ENCODE measurements around the gene ENOSF1.

The ENOSF1 gene

GRCh38 chr18:708096-708495, 4.3 kb downstream of the ENOSF1 start:
- no peak for DNase-seq (ENCODE audit: low read depth)
- TF ChIP-seq CTCF (IDR thresholded peaks at IDR 0.05; ENCODE audit: control insufficient read depth, insufficient read depth, low read depth, low read length, missing control alignments): no peak
- H3K4me3 ChIP-seq (ENCODE audit: control insufficient read depth, low read depth, low read length): no peak overlapping the region

GRCh38 chr18:706405-706804, 6.0 kb downstream of the ENOSF1 start:
- no peak for DNase-seq (ENCODE audit: low read depth)
- TF ChIP-seq CTCF (IDR thresholded peaks at IDR 0.05; ENCODE audit: control insufficient read depth, insufficient read depth, low read depth, low read length, missing control alignments): no peak
- no peak overlapping the region for H3K4me3 ChIP-seq (ENCODE audit: control insufficient read depth, low read depth, low read length)

DNA sequence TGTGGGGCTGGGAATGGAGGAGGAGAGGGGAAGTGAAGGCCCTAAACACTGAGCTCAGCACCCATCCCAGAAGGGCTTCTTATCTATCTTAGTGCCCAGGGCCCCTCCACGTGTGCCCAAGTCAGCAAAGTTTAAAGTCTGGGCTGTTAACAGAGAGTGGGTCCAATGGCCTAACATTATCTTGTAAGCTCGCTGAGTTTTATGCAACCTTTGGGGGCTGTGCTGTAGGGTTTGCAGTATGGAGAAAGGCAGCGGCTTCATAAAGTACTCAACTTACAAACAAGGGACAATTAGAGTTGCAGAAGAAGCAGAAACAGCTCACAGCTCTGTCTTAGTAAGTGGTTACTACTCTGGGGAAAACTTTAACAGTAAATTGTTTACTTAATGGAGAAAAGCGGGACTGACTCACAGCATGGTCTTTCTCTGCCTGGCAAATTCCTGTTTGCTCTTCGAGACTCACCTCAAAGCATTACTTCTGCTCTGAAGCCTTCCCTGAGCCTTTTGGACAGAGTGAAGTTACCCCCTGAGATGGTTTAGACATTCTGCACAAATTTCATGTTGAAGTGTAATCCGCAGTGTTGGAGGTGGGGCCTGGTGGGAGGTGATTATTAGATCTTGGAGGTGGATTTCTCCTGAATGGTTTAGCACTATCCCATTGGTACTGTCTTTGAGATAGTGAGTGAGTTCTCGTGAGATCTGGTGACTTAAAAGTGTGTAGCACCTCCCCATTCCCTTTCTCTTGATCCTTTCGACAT, 9.0 kb downstream of the ENOSF1 start:
- TF ChIP-seq CTCF (IDR thresholded peaks at IDR 0.05; ENCODE audit: control insufficient read depth, insufficient read depth, low read depth, low read length, missing control alignments): no peak
- DNase-seq (ENCODE audit: low read depth): no peak
- H3K4me3 ChIP-seq (ENCODE audit: control insufficient read depth, low read depth, low read length): no peak overlapping the region

DNA sequence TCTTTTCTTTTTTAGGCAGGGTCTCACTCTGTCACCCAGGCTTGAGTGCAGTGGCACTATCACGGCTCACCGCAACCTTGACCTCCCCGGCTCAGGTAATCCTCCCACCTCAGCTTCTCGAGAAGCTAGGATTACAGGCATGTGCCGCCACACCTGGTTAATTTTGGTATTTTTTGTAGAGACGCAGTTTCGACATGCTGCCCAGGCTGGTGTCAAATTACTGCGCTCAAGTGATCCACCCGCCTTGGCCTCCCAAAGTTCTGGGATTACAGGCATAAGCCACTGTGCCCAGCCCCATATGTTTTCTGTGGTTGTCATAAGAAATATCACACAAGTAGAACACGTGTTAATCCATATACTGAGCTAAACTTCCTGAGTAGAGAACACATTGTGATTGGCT, 14.6 kb downstream of the ENOSF1 start:
- DNase-seq (ENCODE audit: low read depth): no peak
- no peak for TF ChIP-seq CTCF (IDR thresholded peaks at IDR 0.05; ENCODE audit: control insufficient read depth, insufficient read depth, low read depth, low read length, missing control alignments)

GRCh38 chr18:697012-697411, 15.4 kb downstream of the ENOSF1 start:
- TF ChIP-seq CTCF (IDR thresholded peaks at IDR 0.05; ENCODE audit: control insufficient read depth, insufficient read depth, low read depth, low read length, missing control alignments): no peak
- no peak for DNase-seq (ENCODE audit: low read depth)
- H3K4me3 ChIP-seq (ENCODE audit: control insufficient read depth, low read depth, low read length): no peak overlapping the region

More for the DNA sequence above, 14.6 kb downstream of the ENOSF1 start:
- no peak overlapping the region for H3K4me3 ChIP-seq (ENCODE audit: control insufficient read depth, low read depth, low read length)

GRCh38 chr18:693466-694187, 18.8 kb downstream of the ENOSF1 start:
- TF ChIP-seq CTCF (IDR thresholded peaks at IDR 0.05; ENCODE audit: control insufficient read depth, insufficient read depth, low read depth, low read length, missing control alignments): no peak
- no peak overlapping the region for H3K4me3 ChIP-seq (ENCODE audit: control insufficient read depth, low read depth, low read length)

More at GRCh38 chr18:693466-694187, 18.8 kb downstream of the ENOSF1 start:
- no peak for DNase-seq (ENCODE audit: low read depth)
